Nephron (organoid): ENCODE data around the gene KIFC3.

Experiments
- H3K27ac Mint-ChIP-seq, 3 experiments: 2 replicates each; pipeline ENCODE4 v1.8.0; 2020; ENCODE audit warnings: mixed read lengths in 3 of 3, mild to moderate bottlenecking in 2 of 3, moderate library complexity in 1 of 3
- H3K27me3 Mint-ChIP-seq: 2 replicates; pipeline ENCODE4 v1.8.0; 2021; ENCODE audit warnings: low read depth, mild to moderate bottlenecking, moderate library complexity, mixed read lengths
- H3K36me3 Mint-ChIP-seq: 2 replicates; pipeline ENCODE4 v1.8.0; 2020; ENCODE audit warnings: low read depth, mixed read lengths
- H3K4me1 Mint-ChIP-seq: 2 replicates; pipeline ENCODE4 v1.8.0; 2020; ENCODE audit warnings: mixed read lengths
- H3K4me3 Mint-ChIP-seq, 3 experiments: 2 replicates each; pipeline ENCODE4 v1.8.0; 2020; ENCODE audit warnings: mild to moderate bottlenecking in 3 of 3, mixed read lengths in 3 of 3, moderate library complexity in 2 of 3
- H3K9me3 Mint-ChIP-seq: 2 replicates; pipeline ENCODE4 v1.8.0; 2020; ENCODE audit warnings: mixed read lengths
- TF ChIP-seq, protein P1 (sequence below), 3 experiments: fragments of 200-600 bp; sonication (generic); IDR thresholded peaks; one replicate each; pipeline ENCODE4 v1.5.0; 2021; ENCODE audit warnings: antibody characterized with exemption in 3 of 3; ENCODE audit not compliant: unreplicated experiment in 3 of 3

KIFC3 gene

DNA sequence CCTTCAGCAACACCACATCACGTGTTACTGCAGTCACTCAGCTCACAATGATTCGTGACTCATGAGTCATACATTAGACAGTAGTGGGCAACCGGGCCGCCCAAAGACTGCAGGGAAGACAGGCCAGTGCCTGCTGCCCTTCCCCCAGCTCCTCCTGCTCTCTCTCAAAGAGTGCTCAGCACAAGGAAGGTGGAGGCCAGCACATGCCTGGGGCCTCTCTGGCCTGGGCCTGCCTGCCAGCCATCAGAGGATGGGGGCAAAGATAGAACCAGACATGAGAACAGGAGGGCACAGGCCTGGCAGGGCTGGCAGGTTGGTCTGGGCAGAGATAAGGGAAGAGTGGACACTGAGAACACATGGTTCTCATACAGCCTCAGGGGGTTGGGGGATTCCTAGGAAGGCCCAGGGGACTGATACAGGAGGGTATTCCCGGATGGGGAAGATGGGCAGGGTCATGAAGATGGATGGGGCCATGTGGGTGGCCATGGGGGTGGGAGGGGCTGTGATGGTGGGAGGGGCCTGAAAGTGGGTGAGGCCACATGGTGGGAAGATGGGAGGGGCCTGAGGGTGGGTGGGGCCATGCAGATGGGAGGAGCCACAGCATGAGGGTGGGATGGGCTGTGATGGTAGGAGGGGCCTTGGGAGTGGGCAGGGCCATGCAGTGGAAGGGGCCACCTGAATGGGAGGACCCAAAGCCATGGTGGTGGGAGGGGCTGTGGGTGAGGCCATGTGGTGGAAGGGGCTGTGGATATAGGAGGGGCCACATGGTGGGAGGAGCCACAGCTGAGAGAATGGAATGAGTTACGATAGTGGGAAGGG is 37.7 kb downstream of the KIFC3 start:
- Mint-ChIP-seq H3K4me1 (no peaks in the 10 kb centered on the region), H3K9me3 (no peaks in the 10 kb centered on the region), H3K27ac (no peak overlapping the region), H3K27me3 (no peaks in the 10 kb centered on the region), H3K36me3 (peaks cover 14% of the 10 kb centered on the region), H3K4me3 (no peak overlapping the region)
- TF ChIP-seq, protein P1, sequence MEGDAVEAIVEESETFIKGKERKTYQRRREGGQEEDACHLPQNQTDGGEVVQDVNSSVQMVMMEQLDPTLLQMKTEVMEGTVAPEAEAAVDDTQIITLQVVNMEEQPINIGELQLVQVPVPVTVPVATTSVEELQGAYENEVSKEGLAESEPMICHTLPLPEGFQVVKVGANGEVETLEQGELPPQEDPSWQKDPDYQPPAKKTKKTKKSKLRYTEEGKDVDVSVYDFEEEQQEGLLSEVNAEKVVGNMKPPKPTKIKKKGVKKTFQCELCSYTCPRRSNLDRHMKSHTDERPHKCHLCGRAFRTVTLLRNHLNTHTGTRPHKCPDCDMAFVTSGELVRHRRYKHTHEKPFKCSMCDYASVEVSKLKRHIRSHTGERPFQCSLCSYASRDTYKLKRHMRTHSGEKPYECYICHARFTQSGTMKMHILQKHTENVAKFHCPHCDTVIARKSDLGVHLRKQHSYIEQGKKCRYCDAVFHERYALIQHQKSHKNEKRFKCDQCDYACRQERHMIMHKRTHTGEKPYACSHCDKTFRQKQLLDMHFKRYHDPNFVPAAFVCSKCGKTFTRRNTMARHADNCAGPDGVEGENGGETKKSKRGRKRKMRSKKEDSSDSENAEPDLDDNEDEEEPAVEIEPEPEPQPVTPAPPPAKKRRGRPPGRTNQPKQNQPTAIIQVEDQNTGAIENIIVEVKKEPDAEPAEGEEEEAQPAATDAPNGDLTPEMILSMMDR (IDR thresholded peaks at IDR 0.05; ENCODE audit: unreplicated experiment in 3 of 3), result no peak

DNA sequence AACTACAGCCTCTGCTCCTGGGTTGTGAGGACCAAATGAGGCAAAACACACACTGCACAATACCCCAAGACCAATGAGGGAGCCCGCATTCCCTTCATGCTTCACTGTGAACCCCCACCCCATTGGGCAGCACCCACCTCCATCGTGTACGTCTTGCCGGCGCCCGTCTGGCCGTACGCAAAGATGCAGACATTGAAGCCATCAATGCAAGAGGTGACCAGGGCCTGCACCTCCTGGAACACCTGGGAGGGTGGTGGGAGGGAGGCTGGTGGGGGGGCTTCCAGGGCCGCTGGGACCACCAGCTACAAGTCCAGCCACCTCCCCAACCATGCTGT is 38.3 kb downstream of the KIFC3 start:
- TF ChIP-seq, protein P1 (IDR thresholded peaks at IDR 0.05; ENCODE audit: unreplicated experiment in 3 of 3), result no peak
- H3K9me3 Mint-ChIP-seq, result no peaks in the 10 kb centered on the region
- H3K4me1 Mint-ChIP-seq, result no peaks in the 10 kb centered on the region
- H3K27ac Mint-ChIP-seq, result no peak overlapping the region
- peaks cover 14% of the 10 kb centered on the region for H3K36me3 Mint-ChIP-seq
- no peaks in the 10 kb centered on the region for H3K27me3 Mint-ChIP-seq
- no peak overlapping the region for H3K4me3 Mint-ChIP-seq

DNA sequence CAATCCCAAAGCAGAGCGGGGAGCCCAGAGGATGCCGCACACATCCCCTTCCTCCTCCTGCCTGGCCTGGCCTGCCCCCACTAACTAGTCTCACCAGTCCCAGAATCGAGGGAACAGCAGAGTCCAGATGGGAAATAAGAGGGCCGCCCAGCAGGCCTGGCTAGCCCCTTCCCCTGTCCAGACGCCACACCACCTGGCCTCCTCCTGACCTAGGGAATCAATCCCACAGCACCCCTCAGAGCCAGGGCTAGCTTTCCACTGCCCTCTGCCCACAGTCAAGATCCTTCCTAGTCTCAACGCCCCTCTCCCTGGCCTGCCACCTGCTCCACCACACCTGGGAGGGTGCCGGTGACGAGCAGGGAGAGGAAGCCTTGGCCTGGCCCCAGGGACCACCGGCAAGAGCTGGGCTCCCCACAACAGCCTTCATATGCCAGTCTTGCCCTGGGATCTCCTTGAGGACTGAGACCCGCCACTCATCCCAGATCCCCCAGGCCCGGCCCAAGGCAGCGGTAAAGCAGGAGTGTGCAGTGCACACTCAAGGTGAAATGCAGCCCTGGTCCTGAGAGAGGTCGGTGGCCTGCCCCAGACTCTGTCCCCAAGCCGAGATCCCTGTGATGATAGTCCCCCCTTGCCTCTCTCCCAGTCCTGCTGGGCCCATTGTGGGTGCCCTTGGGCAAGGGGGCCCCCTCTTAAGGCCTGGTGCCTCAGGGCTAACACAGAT is 38.8 kb downstream of the KIFC3 start:
- H3K9me3 Mint-ChIP-seq, result no peaks in the 10 kb centered on the region
- no peak overlapping the region for H3K27ac Mint-ChIP-seq
- no peaks in the 10 kb centered on the region for H3K27me3 Mint-ChIP-seq
- no peak overlapping the region for H3K4me3 Mint-ChIP-seq
- H3K4me1 Mint-ChIP-seq, result no peaks in the 10 kb centered on the region
- H3K36me3 Mint-ChIP-seq, result peaks cover 12% of the 10 kb centered on the region
- TF ChIP-seq, protein P1 (IDR thresholded peaks at IDR 0.05; ENCODE audit: unreplicated experiment in 3 of 3), result no peak

DNA sequence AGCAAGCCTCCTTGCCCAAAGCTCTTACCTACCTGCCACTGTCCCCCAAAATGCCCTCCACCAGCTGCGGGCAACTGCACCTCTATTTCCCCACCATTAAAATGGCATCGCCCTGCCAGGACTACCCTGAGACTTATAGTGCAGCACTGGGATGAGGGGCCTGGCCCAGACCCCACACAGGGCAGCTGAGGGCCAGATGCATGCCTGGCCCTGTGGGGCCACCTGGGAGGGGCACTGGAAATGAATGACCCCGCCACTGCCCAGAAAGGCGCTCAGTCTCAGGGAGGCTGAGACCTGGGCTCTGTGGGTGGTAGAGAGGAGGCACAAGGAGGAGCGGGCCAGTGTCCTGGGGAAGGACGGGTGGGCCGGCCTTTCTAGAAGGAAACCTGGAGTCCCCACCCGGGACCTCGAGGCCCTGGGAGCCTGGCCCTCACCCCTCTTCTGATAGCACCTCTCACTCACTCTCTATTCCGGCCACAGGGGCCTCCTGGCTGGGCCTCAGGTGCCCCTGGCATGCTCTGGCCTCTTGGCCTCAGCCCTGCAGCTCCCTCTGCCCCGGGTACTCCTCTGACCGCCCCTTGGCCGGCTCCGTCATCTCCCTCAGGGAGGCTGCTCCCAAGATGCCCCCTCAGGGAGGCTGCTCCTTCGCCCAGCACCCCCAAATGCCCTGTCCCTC is 39.8 kb downstream of the KIFC3 start:
- Mint-ChIP-seq H3K36me3 (peaks cover 10% of the 10 kb centered on the region), H3K4me3 (no peak overlapping the region), H3K4me1 (no peaks in the 10 kb centered on the region), H3K27ac (no peak overlapping the region), H3K27me3 (no peaks in the 10 kb centered on the region), H3K9me3 (no peaks in the 10 kb centered on the region)
- TF ChIP-seq, protein P1 (IDR thresholded peaks at IDR 0.05; ENCODE audit: unreplicated experiment in 3 of 3), result no peak

DNA sequence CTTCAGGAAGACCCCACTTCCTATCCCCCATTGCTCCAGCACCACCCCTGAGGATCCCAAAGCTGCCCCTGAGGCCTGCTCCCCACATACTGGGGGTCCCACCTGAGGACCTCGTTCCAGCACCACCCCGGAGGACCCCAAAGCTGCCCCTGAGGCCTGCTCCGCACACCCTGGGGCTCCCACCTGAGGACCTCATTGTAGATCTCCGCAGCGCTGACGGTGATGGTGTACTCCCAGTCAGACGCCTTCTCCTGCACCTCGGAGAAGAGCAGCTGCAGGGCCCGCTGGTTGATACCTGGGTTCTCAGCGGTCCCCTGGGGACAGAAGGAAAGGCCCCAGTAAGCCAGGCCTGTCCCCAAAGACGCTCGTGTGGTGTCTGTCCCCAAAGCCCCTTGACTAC is 40.3 kb downstream of the KIFC3 start:
- Mint-ChIP-seq H3K4me3 (no peak overlapping the region), H3K27me3 (no peaks in the 10 kb centered on the region), H3K4me1 (no peaks in the 10 kb centered on the region), H3K36me3 (peaks cover 10% of the 10 kb centered on the region), H3K27ac (no peak overlapping the region), H3K9me3 (no peaks in the 10 kb centered on the region)
- TF ChIP-seq, protein P1 (IDR thresholded peaks at IDR 0.05; ENCODE audit: unreplicated experiment in 3 of 3), result no peak
